ENCODE measurements around the gene SEL1L2.

- TF ChIP-seq CTCF (IDR thresholded peaks at IDR 0.05) (no peak), POLR2A (IDR thresholded peaks at IDR 0.05) (no peak)
Observed at GRCh38 chr20:13947719-13948118, 42.7 kb downstream of the SEL1L2 start.

Data from Peyer's patch (tissue), 4 donors.